ACC112 (cell line): ENCODE data around the gene RTN4.
"Not testable (repeated sequence)": the region's sequence is repeated elsewhere in the genome, so short reads cannot be mapped to it uniquely, and the experiment has no call there.

Experiments
- H2AFZ ChIP-seq: fragments of 200-600 bp; sonication (generic); one replicate; pipeline ENCODE4 v1.6.0; 2017; ENCODE audit warnings: antibody characterized with exemption, low read length; ENCODE audit not compliant: unreplicated experiment
- H3K27ac ChIP-seq: fragments of 200-600 bp; sonication (generic); 2 replicates; pipeline ENCODE4 v1.5.1; 2014; ENCODE audit warnings: low read depth, mild to moderate bottlenecking, antibody characterized with exemption, low read length, moderate library complexity
- H3K27me3 ChIP-seq: fragments of 200-600 bp; sonication (generic); 2 replicates; pipeline ENCODE4 v1.6.1; 2014; ENCODE audit warnings: mild to moderate bottlenecking, antibody characterized with exemption, low read length, moderate library complexity, mixed read lengths; ENCODE audit not compliant: insufficient read depth
- H3K36me3 ChIP-seq: fragments of 200-600 bp; sonication (generic); 2 replicates; pipeline ENCODE4 v1.6.1; 2016; ENCODE audit warnings: mild to moderate bottlenecking, antibody characterized with exemption, low read length, moderate library complexity, mixed read lengths; ENCODE audit not compliant: insufficient read depth
- H3K4me1 ChIP-seq: fragments of 200-600 bp; sonication (generic); one replicate; pipeline ENCODE4 v1.6.1; 2016; ENCODE audit warnings: low read length, mixed read lengths; ENCODE audit not compliant: insufficient read depth, unreplicated experiment, control insufficient read depth
- H3K4me3 ChIP-seq: fragments of 200-600 bp; sonication (generic); 2 replicates; pipeline ENCODE4 v1.5.1; 2014; ENCODE audit warnings: mild to moderate bottlenecking, low read depth, low read length
- H3K79me2 ChIP-seq: fragments of 200-600 bp; sonication (generic); one replicate; pipeline ENCODE4 v1.6.0; 2016; ENCODE audit warnings: low read length; ENCODE audit not compliant: control insufficient read depth, unreplicated experiment, insufficient read depth

Gene RTN4

GRCh38 chr2:55050100-55050994, at the start of gene RTN4:
TSS of gene RTN4 (minus strand) at chr2:55050451. CDS start at chr2:55050300, 151 bp downstream.
- peak within 1 kb of the TSS; percentile 91 for H3K4me3 ChIP-seq
- H3K79me2 ChIP-seq = peaks cover 60% of the 10 kb centered on the region
- 0 out of 2 replicates have a peak, but pooled peaks cover 3% of the 10 kb centered on the region for H3K36me3 ChIP-seq
- H3K27ac ChIP-seq = peak within 1 kb of the TSS; percentile 99
- no peaks in the 10 kb centered on the region for H3K27me3 ChIP-seq
- H3K4me1 ChIP-seq = peaks cover 20% of the 10 kb centered on the region
- peak within 1 kb of the TSS; percentile 20 for H2AFZ ChIP-seq

DNA sequence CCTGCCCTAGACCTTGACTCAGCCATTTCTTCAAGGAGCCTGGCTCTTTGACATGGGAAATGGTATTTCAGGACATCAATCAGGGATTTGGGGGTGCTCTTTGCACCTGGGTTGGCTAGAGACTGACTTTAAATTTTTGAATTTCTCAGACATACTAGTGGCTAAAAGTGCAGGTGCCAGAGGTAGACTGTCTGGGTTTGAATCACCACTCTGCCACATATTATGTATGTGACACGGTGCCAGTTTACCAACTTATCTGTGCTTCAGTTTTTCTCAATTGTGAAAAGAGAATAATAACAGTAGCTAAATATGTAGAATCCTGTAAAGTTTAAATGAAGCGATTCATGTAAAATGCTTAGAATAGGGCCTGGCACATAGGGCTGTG, 49.2 kb upstream of the RTN4 start:
- Histone ChIP-seq H3K27ac (peak overlapping the region; percentile 93), H3K36me3 (no peaks in the 10 kb centered on the region), H3K79me2 (no peaks in the 10 kb centered on the region), H3K27me3 (no peaks in the 10 kb centered on the region), H3K4me3 (peak overlapping the region; percentile 36; the same call in 1 of the 2 replicates), H2AFZ (no peak overlapping the region), H3K4me1 (peaks cover 60% of the 10 kb centered on the region)

- Histone ChIP-seq H3K4me1 (peaks cover 67% of the 10 kb centered on the region), H3K79me2 (no peaks in the 10 kb centered on the region), H3K27ac (peak overlapping the region; percentile 48), H3K27me3 (no peaks in the 10 kb centered on the region), H3K4me3 (no peak overlapping the region), H3K36me3 (no peaks in the 10 kb centered on the region), H2AFZ (peak overlapping the region; percentile 10)
Measured at GRCh38 chr2:55097461-55098410, 47.5 kb upstream of the RTN4 start.

DNA sequence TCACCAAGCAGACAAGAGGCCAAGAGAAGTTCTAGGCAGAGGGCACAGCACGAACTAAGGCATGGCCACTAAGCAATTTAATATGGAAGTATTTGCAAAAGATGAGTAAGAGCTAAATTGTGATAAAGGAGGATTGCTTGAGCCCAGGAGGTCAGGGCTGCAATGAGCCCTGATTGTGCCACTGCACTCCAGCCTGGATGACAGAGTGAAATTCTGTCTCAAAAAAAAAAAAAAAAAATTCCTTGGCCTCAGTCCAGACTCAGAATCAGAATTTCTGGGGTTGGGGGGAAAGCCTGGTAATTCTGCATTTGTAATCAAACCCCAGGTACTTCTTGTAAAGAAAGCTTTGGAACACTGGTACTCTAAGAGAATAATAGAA, 46.8 kb upstream of the RTN4 start:
- H3K4me1 ChIP-seq = peaks cover 60% of the 10 kb centered on the region
- H3K36me3 ChIP-seq = no peaks in the 10 kb centered on the region
- peak overlapping the region; percentile 48 for H3K27ac ChIP-seq
- H3K27me3 ChIP-seq = no peaks in the 10 kb centered on the region
- H2AFZ ChIP-seq = peak overlapping the region; percentile 10
- no peak overlapping the region for H3K4me3 ChIP-seq
- H3K79me2 ChIP-seq = no peaks in the 10 kb centered on the region

- peaks cover 55% of the 10 kb centered on the region for H3K4me1 ChIP-seq
- no peaks in the 10 kb centered on the region for H3K79me2 ChIP-seq
- H3K27ac ChIP-seq = peak overlapping the region; percentile 48
- H2AFZ ChIP-seq = peak overlapping the region; percentile 0
- H3K27me3 ChIP-seq = no peaks in the 10 kb centered on the region
- no peaks in the 10 kb centered on the region for H3K36me3 ChIP-seq
- no peak overlapping the region for H3K4me3 ChIP-seq
Measured at GRCh38 chr2:55096586-55096985, 46.3 kb upstream of the RTN4 start.

DNA sequence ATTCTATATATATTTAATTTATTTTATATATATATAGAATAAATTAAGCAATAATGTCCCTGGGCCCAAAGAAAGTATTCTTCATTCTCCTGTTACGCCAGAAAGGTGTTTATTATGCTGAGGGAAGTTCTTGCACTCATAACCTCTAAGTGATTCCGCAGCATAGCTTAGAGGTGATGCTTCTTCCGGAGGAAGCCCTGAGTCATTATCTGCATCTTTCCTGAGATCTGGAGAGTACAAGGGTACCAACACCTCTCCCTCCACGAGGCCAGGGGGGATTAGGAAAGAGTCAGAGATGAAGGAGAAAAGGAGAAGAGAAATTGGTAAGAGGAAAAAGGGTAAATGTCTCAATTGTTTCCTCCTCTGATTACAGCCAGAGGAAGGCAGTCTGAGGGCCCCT, 43.1 kb upstream of the RTN4 start:
- Histone ChIP-seq H3K27ac (no peak overlapping the region; the same call in 1 of the 2 replicates), H3K36me3 (no peaks in the 10 kb centered on the region), H3K4me1 (peaks cover 33% of the 10 kb centered on the region), H2AFZ (no peak overlapping the region), H3K79me2 (no peaks in the 10 kb centered on the region), H3K4me3 (no peak overlapping the region), H3K27me3 (no peaks in the 10 kb centered on the region)

- Histone ChIP-seq H3K27ac (no peak overlapping the region), H3K36me3 (no peaks in the 10 kb centered on the region), H3K4me3 (no peak overlapping the region), H3K4me1 (peaks cover 35% of the 10 kb centered on the region), H3K79me2 (no peaks in the 10 kb centered on the region), H2AFZ (no peak overlapping the region), H3K27me3 (no peaks in the 10 kb centered on the region)
Measured at GRCh38 chr2:55092439-55092838, 42.2 kb upstream of the RTN4 start.

- not testable (repeated sequence) for H3K27ac ChIP-seq, H3K4me3 ChIP-seq, H3K27me3 ChIP-seq, H3K79me2 ChIP-seq, H3K36me3 ChIP-seq, H2AFZ ChIP-seq
- H3K4me1 ChIP-seq = peaks cover 30% of the 10 kb centered on the region
Measured at GRCh38 chr2:55091681-55092080, 41.4 kb upstream of the RTN4 start.

- peaks cover 25% of the 10 kb centered on the region for H3K4me1 ChIP-seq
Measured at GRCh38 chr2:55090702-55091101, 40.5 kb upstream of the RTN4 start.

DNA sequence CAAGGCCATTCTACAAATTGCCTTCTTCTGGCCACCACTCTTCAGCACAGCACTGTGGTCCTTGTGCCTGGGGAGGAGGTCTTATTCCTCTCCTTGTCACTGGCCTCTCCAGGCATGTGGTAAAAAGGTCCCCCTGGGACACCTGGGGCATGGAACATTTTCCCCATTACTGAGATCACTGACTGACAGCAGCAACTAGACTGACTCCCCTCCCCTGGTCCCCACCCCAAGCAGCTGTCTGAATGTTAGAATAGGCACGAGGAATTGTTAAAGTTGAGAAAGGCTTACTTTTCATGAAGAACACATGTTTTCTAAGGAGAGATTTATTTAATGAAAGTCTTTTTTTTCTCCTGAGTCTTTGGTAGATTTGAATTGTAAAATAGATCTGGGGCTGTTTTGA, 39.5 kb upstream of the RTN4 start:
- no peak overlapping the region for H2AFZ ChIP-seq
- H3K27ac ChIP-seq = no peak overlapping the region
- H3K4me3 ChIP-seq = no peak overlapping the region
- no peaks in the 10 kb centered on the region for H3K79me2 ChIP-seq
- no peaks in the 10 kb centered on the region for H3K36me3 ChIP-seq
- no peaks in the 10 kb centered on the region for H3K27me3 ChIP-seq
- peaks cover 25% of the 10 kb centered on the region for H3K4me1 ChIP-seq

More at GRCh38 chr2:55090702-55091101, 40.5 kb upstream of the RTN4 start:
- Histone ChIP-seq H3K36me3 (no peaks in the 10 kb centered on the region), H2AFZ (no peak overlapping the region), H3K27me3 (no peaks in the 10 kb centered on the region), H3K27ac (no peak overlapping the region), H3K4me3 (no peak overlapping the region), H3K79me2 (no peaks in the 10 kb centered on the region)
